Endodermal cell (in vitro differentiated cells): ENCODE data around the gene PMVK. TPM values are rescaled to one million over a fixed set of nuclear protein-coding genes. Genes with fewer than 3 reads are reported as not detected.

Source experiments
- DNase-seq: peaks from one replicate; pipeline ENCODE4 v3.0.0-alpha.2; 2017
- H3K27ac ChIP-seq: 2 replicates; pipeline ENCODE4 v1.5.1; 2013; ENCODE audit warnings: mild to moderate bottlenecking, low read depth, low read length, moderate library complexity
- H3K27me3 ChIP-seq: 2 replicates; pipeline ENCODE4 v1.6.1; 2013; ENCODE audit warnings: mild to moderate bottlenecking, low read length, moderate library complexity; ENCODE audit not compliant: insufficient read depth, control insufficient read depth, poor library complexity, severe bottlenecking
- H3K36me3 ChIP-seq: 2 replicates; pipeline ENCODE4 v1.7.0; 2013; ENCODE audit warnings: mild to moderate bottlenecking, low read length, moderate library complexity; ENCODE audit not compliant: control insufficient read depth, insufficient read depth
- H3K4me1 ChIP-seq: one replicate; pipeline ENCODE4 v1.7.0; 2013; ENCODE audit warnings: low read length; ENCODE audit not compliant: control insufficient read depth, insufficient read depth
- H3K4me3 ChIP-seq: 2 replicates; pipeline ENCODE4 v1.5.1; 2013; ENCODE audit warnings: mild to moderate bottlenecking, low read length, moderate library complexity
- H3K9ac ChIP-seq: 2 replicates; pipeline ENCODE4 v1.6.1; 2013; ENCODE audit warnings: mild to moderate bottlenecking, low read length, moderate library complexity; ENCODE audit not compliant: poor library complexity, severe bottlenecking; ENCODE audit errors: extremely low read depth
- H3K9me3 ChIP-seq: 2 replicates; pipeline ENCODE4 v1.6.1; 2013; ENCODE audit warnings: mild to moderate bottlenecking, low read length, moderate library complexity; ENCODE audit not compliant: control insufficient read depth
- H3K27ac Mint-ChIP-seq: 2 replicates; pipeline ENCODE4 v1.8.0; 2020; ENCODE audit warnings: mixed read lengths
- H3K27me3 Mint-ChIP-seq: 2 replicates; pipeline ENCODE4 v1.8.0; 2021; ENCODE audit warnings: mild to moderate bottlenecking, mixed read lengths; ENCODE audit not compliant: insufficient read depth
- H3K36me3 Mint-ChIP-seq: 2 replicates; pipeline ENCODE4 v1.8.0; 2020; ENCODE audit warnings: low read depth, mixed read lengths
- H3K4me1 Mint-ChIP-seq: 2 replicates; pipeline ENCODE4 v1.8.0; 2020; ENCODE audit warnings: mixed read lengths
- H3K4me3 Mint-ChIP-seq: 2 replicates; pipeline ENCODE4 v1.8.0; 2020; ENCODE audit warnings: mild to moderate bottlenecking, moderate library complexity, mixed read lengths
- H3K9me3 Mint-ChIP-seq: 2 replicates; pipeline ENCODE4 v1.8.0; 2020; ENCODE audit warnings: mild to moderate bottlenecking, mixed read lengths
- WGBS, 2 experiments: methylation state at CpG; one replicate each; pipeline versions ENCODE4 v1.1.5 to v1.1.7; 2013; ENCODE audit warnings: missing lambda C conversion rate in 2 of 2, mixed read lengths in 1 of 2; ENCODE audit not compliant: insufficient coverage in 1 of 2, insufficient read length in 1 of 2; 5-methylcytosine and 5-hydroxymethylcytosine counted together
- total RNA-seq, 2 donors: library from RNA; stranded (reverse); fragmentation: NEBNext Ultra II Directional in 1 of 2; extraction: Animal tissue kit (Norgen Biotek cat#: 25700) in 1 of 2; gene quantifications; 2 replicates in 1 of 2; 3 replicates in 1 of 2; pipeline ENCODE4 v1.2.1, GENCODE V29; 2021
- TF ChIP-seq, protein P1 (sequence below): fragments of 200-600 bp; sonication (generic); conservative IDR thresholded peaks from 2 replicates; pipeline ENCODE4 v1.5.0; 2021; ENCODE audit warnings: antibody characterized with exemption, mild to moderate bottlenecking

Gene PMVK
- total RNA-seq, 2 donors from 2014 or later = 16.0 to 16.4 TPM

DNA sequence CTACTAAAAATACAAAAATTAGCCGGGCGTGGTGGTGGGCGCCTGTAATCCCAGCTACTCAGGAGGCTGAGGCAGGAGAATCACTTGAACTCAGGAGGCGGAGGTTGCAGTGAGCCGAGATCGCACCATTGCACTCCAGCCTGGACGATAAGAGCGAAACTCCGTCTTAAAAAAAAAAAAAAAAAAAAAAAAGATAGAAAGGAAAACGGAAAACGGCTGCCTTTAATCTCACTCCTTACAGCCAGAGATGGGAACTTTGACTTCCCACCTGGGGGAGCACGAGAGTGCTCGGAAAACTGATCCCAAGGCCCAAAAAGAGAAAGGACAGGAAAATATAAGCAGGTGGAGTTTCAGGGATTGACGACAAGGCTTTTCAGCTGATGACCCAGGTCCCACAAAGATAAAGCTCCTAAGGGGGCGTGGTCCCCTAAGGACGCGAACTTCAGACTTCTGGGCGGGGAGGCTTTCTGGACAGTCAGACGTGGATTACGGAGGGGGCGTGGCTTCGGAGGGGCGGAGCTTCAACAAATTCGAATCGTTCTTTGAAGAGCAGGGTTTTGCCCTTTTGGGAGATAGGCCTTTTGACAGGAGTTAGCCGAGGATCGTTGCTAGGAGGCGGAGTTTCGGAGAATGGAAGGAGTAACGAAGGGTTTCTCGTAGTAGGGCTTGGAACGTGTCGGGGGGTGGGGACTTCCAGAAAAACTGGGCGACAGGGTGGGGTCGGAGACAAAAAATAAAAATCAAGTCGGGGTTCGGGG lies 37.0 kb upstream of the PMVK start:
- H3K36me3 Mint-ChIP-seq = peaks cover 12% of the 10 kb centered on the region
- H3K4me3 Mint-ChIP-seq = no peak overlapping the region
- no peaks in the 10 kb centered on the region for H3K9me3 Mint-ChIP-seq
- Histone ChIP-seq H3K4me1 (peaks cover 6% of the 10 kb centered on the region), H3K27me3 (no peaks in the 10 kb centered on the region), H3K4me3 (peak overlapping the region; percentile 99), H3K9me3 (no peaks in the 10 kb centered on the region), H3K27ac (peak overlapping the region; percentile 97), H3K36me3 (peaks cover 14% of the 10 kb centered on the region), H3K9ac (peak overlapping the region; percentile 96)
- H3K27ac Mint-ChIP-seq = no peak overlapping the region
- peaks cover 34% of the 10 kb centered on the region for H3K4me1 Mint-ChIP-seq
- H3K27me3 Mint-ChIP-seq = no peaks in the 10 kb centered on the region
- TF ChIP-seq, protein P1, sequence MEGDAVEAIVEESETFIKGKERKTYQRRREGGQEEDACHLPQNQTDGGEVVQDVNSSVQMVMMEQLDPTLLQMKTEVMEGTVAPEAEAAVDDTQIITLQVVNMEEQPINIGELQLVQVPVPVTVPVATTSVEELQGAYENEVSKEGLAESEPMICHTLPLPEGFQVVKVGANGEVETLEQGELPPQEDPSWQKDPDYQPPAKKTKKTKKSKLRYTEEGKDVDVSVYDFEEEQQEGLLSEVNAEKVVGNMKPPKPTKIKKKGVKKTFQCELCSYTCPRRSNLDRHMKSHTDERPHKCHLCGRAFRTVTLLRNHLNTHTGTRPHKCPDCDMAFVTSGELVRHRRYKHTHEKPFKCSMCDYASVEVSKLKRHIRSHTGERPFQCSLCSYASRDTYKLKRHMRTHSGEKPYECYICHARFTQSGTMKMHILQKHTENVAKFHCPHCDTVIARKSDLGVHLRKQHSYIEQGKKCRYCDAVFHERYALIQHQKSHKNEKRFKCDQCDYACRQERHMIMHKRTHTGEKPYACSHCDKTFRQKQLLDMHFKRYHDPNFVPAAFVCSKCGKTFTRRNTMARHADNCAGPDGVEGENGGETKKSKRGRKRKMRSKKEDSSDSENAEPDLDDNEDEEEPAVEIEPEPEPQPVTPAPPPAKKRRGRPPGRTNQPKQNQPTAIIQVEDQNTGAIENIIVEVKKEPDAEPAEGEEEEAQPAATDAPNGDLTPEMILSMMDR = peak; percentile 43
- 1 to 2% methylated on average over 17 to 34 of the region's 37 CpGs for WGBS, 2 experiments
- DNase-seq = peak; percentile 99

DNA sequence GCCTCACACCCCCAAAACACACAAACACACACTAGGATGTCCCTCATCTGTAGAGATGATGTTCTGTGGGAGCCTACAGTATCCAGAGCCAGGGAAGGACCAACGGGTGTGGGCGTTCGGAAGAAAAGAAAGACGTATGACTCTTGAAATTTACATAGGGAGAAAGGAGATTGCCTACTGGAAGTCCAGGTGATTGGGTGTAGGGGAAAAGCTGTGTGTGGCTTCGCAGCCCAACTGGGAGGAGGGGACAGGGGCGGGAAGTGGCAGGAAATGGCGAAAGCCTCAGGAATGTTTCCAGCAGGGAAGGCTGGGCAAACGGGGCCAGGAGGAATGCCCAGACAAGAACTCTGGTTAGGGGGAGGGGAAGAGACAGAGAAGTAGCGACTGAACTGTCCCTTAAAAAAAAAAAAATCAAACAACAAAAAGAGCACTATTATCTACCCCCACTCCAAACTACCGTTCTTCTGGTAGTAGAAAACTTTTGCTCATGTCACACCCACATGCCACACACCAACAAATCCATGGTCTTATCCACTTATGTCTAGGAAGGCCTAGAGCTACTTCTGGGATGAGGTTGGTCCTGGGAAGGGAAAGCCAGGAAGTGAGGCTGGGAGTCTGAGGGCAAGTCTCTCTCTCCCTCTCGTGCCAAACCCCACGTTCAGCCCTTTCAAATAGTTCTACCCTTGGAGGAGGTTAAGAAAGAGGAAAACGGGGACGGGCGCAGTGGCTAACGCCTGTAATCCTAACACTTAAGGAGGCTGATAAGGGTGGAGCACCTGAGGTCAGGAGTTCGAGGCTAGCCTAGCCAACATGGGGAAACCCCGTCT lies 36.2 kb upstream of the PMVK start:
- peak overlapping the region; percentile 99 for H3K4me3 ChIP-seq
- H3K27ac Mint-ChIP-seq = no peak overlapping the region
- H3K36me3 ChIP-seq = peaks cover 14% of the 10 kb centered on the region
- 5 to 7% methylated on average over 9 to 17 of the region's 18 CpGs for WGBS, 2 experiments
- no peaks in the 10 kb centered on the region for H3K27me3 ChIP-seq
- H3K27ac ChIP-seq = peak overlapping the region; percentile 97
- H3K4me3 Mint-ChIP-seq = no peak overlapping the region
- TF ChIP-seq, protein P1 = no peak
- H3K9me3 ChIP-seq = no peaks in the 10 kb centered on the region
- peak overlapping the region; percentile 96 for H3K9ac ChIP-seq
- DNase-seq = peak; percentile 98
- peaks cover 14% of the 10 kb centered on the region for H3K36me3 Mint-ChIP-seq
- H3K9me3 Mint-ChIP-seq = no peaks in the 10 kb centered on the region
- peaks cover 39% of the 10 kb centered on the region for H3K4me1 Mint-ChIP-seq
- H3K4me1 ChIP-seq = peaks cover 6% of the 10 kb centered on the region
- H3K27me3 Mint-ChIP-seq = no peaks in the 10 kb centered on the region

DNA sequence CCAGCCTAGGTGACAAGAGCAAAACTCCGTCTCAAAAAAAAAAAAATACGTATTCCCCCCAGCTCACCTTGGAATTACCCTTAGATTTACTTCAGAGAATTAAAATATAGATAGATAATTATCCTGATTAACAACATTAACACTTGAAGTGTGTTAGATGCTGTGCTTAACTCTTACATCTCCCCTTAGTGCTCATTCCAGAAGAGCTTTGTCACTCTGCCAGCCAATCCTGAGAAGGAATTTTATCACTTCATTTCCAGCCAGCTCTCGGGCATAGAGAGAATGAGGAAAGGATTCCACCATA lies 35.6 kb upstream of the PMVK start:
- TF ChIP-seq, protein P1 = no peak
- 25% methylated on average over 1 of the region's 3 CpGs; no CpG with 5 or more reads in 1 of the 2 experiments for WGBS, 2 experiments
- Histone ChIP-seq H3K27me3 (no peaks in the 10 kb centered on the region), H3K36me3 (peaks cover 15% of the 10 kb centered on the region), H3K9ac (peak overlapping the region; percentile 96), H3K27ac (peak overlapping the region; percentile 97), H3K4me1 (peaks cover 3% of the 10 kb centered on the region), H3K4me3 (peak overlapping the region; percentile 99), H3K9me3 (no peaks in the 10 kb centered on the region)
- peaks cover 37% of the 10 kb centered on the region for H3K4me1 Mint-ChIP-seq
- peaks cover 19% of the 10 kb centered on the region for H3K36me3 Mint-ChIP-seq
- H3K4me3 Mint-ChIP-seq = no peak overlapping the region
- no peak overlapping the region for H3K27ac Mint-ChIP-seq
- no peak for DNase-seq
- H3K27me3 Mint-ChIP-seq = no peaks in the 10 kb centered on the region
- H3K9me3 Mint-ChIP-seq = no peaks in the 10 kb centered on the region
